Stimulated activated CD8-positive, alpha-beta memory T cell treated with anti-CD3 and anti-CD28 coated beads, Interleukin-15, amount 100 ng/mL, for 1 hour (primary cell): ENCODE results near the gene EPHA5.

ENCODE experiments used
- DNase-seq: peaks from one replicate; pipeline ENCODE4 v3.0.0-alpha.2; 2020; ENCODE audit warnings: low read depth

The EPHA5 gene

GRCh38 chr4:65670331-65671031, at the start of gene EPHA5:
Gene EPHA5, minus strand, starts transcription at chr4:65670489. Its CDS starts 747 bp downstream, at chr4:65669742.
- no peak for DNase-seq

- no peak for DNase-seq
Observed at GRCh38 chr4:65719635-65720034, 49.3 kb upstream of the EPHA5 start.

GRCh38 chr4:65698631-65699030, 28.3 kb upstream of the EPHA5 start:
- DNase-seq: no peak

- DNase-seq: no peak
Observed at GRCh38 chr4:65696436-65696835, 26.1 kb upstream of the EPHA5 start.

GRCh38 chr4:65671372-65671771, 1.1 kb upstream of the EPHA5 start:
- no peak for DNase-seq

- DNase-seq: no peak
Observed at GRCh38 chr4:65670020-65670330, 314 bp downstream of the EPHA5 start.

- no peak for DNase-seq
Observed at GRCh38 chr4:65669111-65670019, 924 bp downstream of the EPHA5 start.

- DNase-seq: no peak
Observed at GRCh38 chr4:65668201-65669089, 1.8 kb downstream of the EPHA5 start.

GRCh38 chr4:65667506-65668041, 2.7 kb downstream of the EPHA5 start:
- no peak for DNase-seq

GRCh38 chr4:65665771-65666523, 4.3 kb downstream of the EPHA5 start:
- DNase-seq: no peak

- DNase-seq: no peak
Observed at GRCh38 chr4:65661471-65661870, 8.8 kb downstream of the EPHA5 start.

- DNase-seq: no peak
Observed at GRCh38 chr4:65658117-65658516, 12.2 kb downstream of the EPHA5 start.

- no peak for DNase-seq
Observed at GRCh38 chr4:65656008-65656407, 14.3 kb downstream of the EPHA5 start.

- DNase-seq: no peak
Observed at GRCh38 chr4:65654976-65655375, 15.3 kb downstream of the EPHA5 start.

- no peak for DNase-seq
Observed at GRCh38 chr4:65653740-65654361, 16.4 kb downstream of the EPHA5 start.

GRCh38 chr4:65651751-65652150, 18.5 kb downstream of the EPHA5 start:
- DNase-seq: no peak

GRCh38 chr4:65651031-65651430, 19.3 kb downstream of the EPHA5 start:
- DNase-seq: no peak

GRCh38 chr4:65646136-65646535, 24.2 kb downstream of the EPHA5 start:
- DNase-seq: no peak

- no peak for DNase-seq
Observed at GRCh38 chr4:65645185-65645584, 25.1 kb downstream of the EPHA5 start.

- DNase-seq: no peak
Observed at GRCh38 chr4:65635051-65635821, 35.1 kb downstream of the EPHA5 start.
